HCT116 (cell line): ENCODE results near the gene CFAP45. TPM values are rescaled to one million over a fixed set of nuclear protein-coding genes. Genes with fewer than 3 reads are reported as not detected.
A peak's percentile ranks its signal among the peaks of the same experiment; 100 is the strongest.

Experiments
- ATAC-seq: fragments of 200-7000 bp; cut with Tn5 transposase; 2 replicates; pipeline ENCODE4 v1.9.1; 2020; ENCODE audit warnings: mild to moderate bottlenecking, moderate library complexity
- BruUV-seq: library from RNA; stranded (reverse); fragments of 400-500 nt; replicated peaks from 2 replicates; lab custom pipeline; 2021; lab: Mats Ljungman, UMichigan
- CTCF ChIA-PET: fragments of 300-600 bp; sonication (Branson Sonifier 250); formaldehyde crosslinking; loops from one replicate; lab custom pipeline; 2021; ENCODE audit warnings: antibody characterized with exemption; lab: Charles Lee
- POLR2A ChIA-PET: fragments of 300-600, 350-600 bp; sonication (Branson Sonifier 250); formaldehyde crosslinking; loops from one replicate; lab custom pipeline; 2021; ENCODE audit warnings: antibody characterized with exemption; lab: Charles Lee
- RAD21 ChIA-PET, 2 experiments: fragments of 300-600 bp; sonication (Branson Sonifier 250); formaldehyde crosslinking; loops; one replicate each; lab custom pipeline; 2023; ENCODE audit warnings: low total read pairs in 2 of 2; ENCODE audit not compliant: uncharacterized antibody in 2 of 2, unreplicated experiment in 2 of 2, low non-redundant PET in 1 of 2; lab: Charles Lee
- DNase-seq: peaks from one replicate; pipeline ENCODE4 v3.0.0-alpha.2; 2010; ENCODE audit warnings: low read depth, low spot score
- H2AFZ ChIP-seq: fragments of 200-600 bp; shearing (Covaris generic), sonication (generic); 2 replicates; pipeline ENCODE4 v1.6.1; 2017; ENCODE audit warnings: low read depth, mixed run types, mixed read lengths, antibody characterized with exemption, low read length; ENCODE audit not compliant: poor library complexity, severe bottlenecking
- H3K27ac ChIP-seq: 2 replicates; pipeline ENCODE4 v1.5.1; 2012; ENCODE audit warnings: low read depth, low read length
- H3K27me3 ChIP-seq: fragments of 200-600 bp; sonication (generic); 2 replicates; pipeline ENCODE4 v1.6.1; 2016; ENCODE audit warnings: mixed run types, low read length, mixed read lengths; ENCODE audit not compliant: insufficient read depth
- H3K36me3 ChIP-seq, 2 experiments: fragments of 200-500 bp in 1 of 2; fragments of 200-600 bp in 1 of 2; sonication (Bioruptor generic) in 1 of 2; sonication (generic) in 1 of 2; 2 replicates each; pipeline versions ENCODE4 v1.5.1 to v1.6.1; 2014 to 2016; ENCODE audit warnings: low read length in 2 of 2, inconsistent platforms in 1 of 2, mixed read lengths in 1 of 2, mixed run types in 1 of 2; ENCODE audit not compliant: insufficient read depth in 2 of 2, control insufficient read depth in 1 of 2
- H3K4me1 ChIP-seq, 2 experiments: fragments of 200-600 bp in 1 of 2; sonication (generic) in 1 of 2; 2 replicates each; pipeline versions ENCODE4 v1.5.1 to v1.6.1; 2012 to 2017; ENCODE audit warnings: low read length in 2 of 2, inconsistent platforms in 1 of 2, mild to moderate bottlenecking in 1 of 2, mixed read lengths in 1 of 2, mixed run types in 1 of 2, moderate library complexity in 1 of 2; ENCODE audit not compliant: insufficient read depth in 2 of 2, control insufficient read depth in 1 of 2
- H3K4me2 ChIP-seq: fragments of 200-600 bp; sonication (generic); 2 replicates; pipeline ENCODE4 v1.6.1; 2017; ENCODE audit warnings: mixed run types, low read length, mixed read lengths
- H3K4me3 ChIP-seq, 2 experiments: fragments of 200-600 bp in 1 of 2; sonication (generic) in 1 of 2; replicated peaks in 1 of 2; 2 replicates each; pipeline ENCODE4 v1.5.1; 2011 to 2016; ENCODE audit warnings: low read length in 2 of 2, control low read depth in 1 of 2, low read depth in 1 of 2, mild to moderate bottlenecking in 1 of 2, mixed read lengths in 1 of 2, mixed run types in 1 of 2
- H3K79me2 ChIP-seq: fragments of 200-600 bp; sonication (generic); 2 replicates; pipeline ENCODE4 v1.6.1; 2017; ENCODE audit warnings: mild to moderate bottlenecking, mixed run types, low read length, moderate library complexity, mixed read lengths; ENCODE audit not compliant: insufficient read depth
- H3K9ac ChIP-seq: fragments of 200-600 bp; sonication (generic); 2 replicates; pipeline ENCODE4 v1.6.1; 2016; ENCODE audit warnings: low read length, mixed read lengths
- H3K9me2 ChIP-seq: fragments of 200-600 bp; sonication (generic), shearing (Covaris generic); 2 replicates; pipeline ENCODE4 v1.6.1; 2017; ENCODE audit warnings: mixed run types, mild to moderate bottlenecking, moderate library complexity; ENCODE audit not compliant: insufficient read depth
- H3K9me3 ChIP-seq, 2 experiments: fragments of 200-500 bp in 1 of 2; fragments of 200-600 bp in 1 of 2; sonication (Bioruptor generic) in 1 of 2; sonication (generic) in 1 of 2; 2 replicates each; pipeline ENCODE4 v1.6.1; 2014 to 2017; ENCODE audit warnings: low read length in 2 of 2, mixed read lengths in 2 of 2, inconsistent platforms in 1 of 2, low read depth in 1 of 2, mild to moderate bottlenecking in 1 of 2, mixed run types in 1 of 2, moderate library complexity in 1 of 2; ENCODE audit not compliant: control insufficient read depth in 1 of 2, insufficient read depth in 1 of 2
- H4K20me1 ChIP-seq: fragments of 200-600 bp; sonication (generic), shearing (Covaris generic); 2 replicates; pipeline ENCODE4 v1.6.1; 2017; ENCODE audit warnings: mixed run types, mild to moderate bottlenecking, moderate library complexity; ENCODE audit not compliant: insufficient read depth
- ATF3 ChIP-seq: IDR thresholded peaks from 2 replicates; pipeline ENCODE4 v1.6.1; 2012
- CBX3 ChIP-seq: IDR thresholded peaks from 2 replicates; pipeline ENCODE4 v1.6.1; 2012; ENCODE audit warnings: low read depth
- EZH2phosphoT487 ChIP-seq: fragments of 200-600 bp; IDR thresholded peaks from 2 replicates; pipeline ENCODE4 v1.6.1; 2018; ENCODE audit warnings: antibody characterized with exemption, borderline replicate concordance
- JUND ChIP-seq: IDR thresholded peaks from 2 replicates; pipeline ENCODE4 v1.6.1; 2012
- POLR2A ChIP-seq: IDR thresholded peaks from 2 replicates; pipeline ENCODE4 v1.7.0; 2011; ENCODE audit warnings: borderline replicate concordance; ENCODE audit not compliant: insufficient read depth, insufficient read length; ENCODE audit errors: extremely low read depth
- REST ChIP-seq: IDR thresholded peaks from 2 replicates; pipeline ENCODE4 v1.6.1; 2012; ENCODE audit warnings: low read depth
- SIN3A ChIP-seq: IDR thresholded peaks from 2 replicates; pipeline ENCODE4 v1.6.1; 2012; ENCODE audit warnings: low read depth
- SP1 ChIP-seq: IDR thresholded peaks from 2 replicates; pipeline ENCODE4 v1.6.1; 2012; ENCODE audit warnings: low read depth
- TCF7L2 ChIP-seq: IDR thresholded peaks from 2 replicates; pipeline ENCODE4 v1.7.0; 2011; ENCODE audit warnings: borderline replicate concordance, inconsistent platforms; ENCODE audit not compliant: insufficient read depth, insufficient read length; ENCODE audit errors: extremely low read depth
- YY1 ChIP-seq: IDR thresholded peaks from 2 replicates; pipeline ENCODE4 v1.6.1; 2011; ENCODE audit warnings: low read length, low read depth, moderate library complexity, mild to moderate bottlenecking; ENCODE audit not compliant: insufficient replicate concordance; ENCODE audit errors: extremely low read depth
- ZBTB33 ChIP-seq: IDR thresholded peaks from 2 replicates; pipeline ENCODE4 v1.6.1; 2011; ENCODE audit warnings: mild to moderate bottlenecking, low read length, moderate library complexity; ENCODE audit not compliant: insufficient replicate concordance; ENCODE audit errors: extremely low read depth
- intact Hi-C: fragments of 100-400 bp; cut with micrococcal nuclease; formaldehyde crosslinking; loops from 2 replicates; pipeline ENCODE4 v1.10.0; 2022
- total RNA-seq: library from RNA; stranded (reverse); gene quantifications from one replicate; pipeline ENCODE4 v1.2.1, GENCODE V29; 2021; ENCODE audit not compliant: unreplicated experiment

The CFAP45 gene
- total RNA-seq, 1 experiment from 2014 or later: 0.59 TPM

- intact Hi-C loops: no loop called here
- H3K27ac ChIP-seq: no peak overlapping the region
- H3K36me3 ChIP-seq: no peaks in the 10 kb centered on the region
- ChIA-PET RAD21 (no interaction called here), POLR2A (interaction anchor here (0.6 to 1.4 kb wide), 2 partner anchors 12 to 79 kb away, joined by 3 read pairs; no protein-coding TSS in a partner anchor), CTCF (interaction anchor here (1.3 kb wide), 1 partner anchor 58 kb away, joined by 4 read pairs; no protein-coding TSS in a partner anchor)
- no peaks in the 10 kb centered on the region for H3K79me2 ChIP-seq
- no peaks in the 10 kb centered on the region for H3K27me3 ChIP-seq
- no TSS peak for BruUV-seq
- H3K4me3 ChIP-seq: no peak overlapping the region
- no peak overlapping the region for H3K9ac ChIP-seq
- H3K4me1 ChIP-seq: peaks cover 21 to 32% of the 10 kb centered on the region in 2 experiments
- ATAC-seq: no peak
- H3K4me2 ChIP-seq: peak overlapping the region; percentile 62
- no peak overlapping the region for H2AFZ ChIP-seq
- no peaks in the 10 kb centered on the region for H3K9me2 ChIP-seq
- H4K20me1 ChIP-seq: no peaks in the 10 kb centered on the region
- DNase-seq: no peak
- H3K9me3 ChIP-seq: no peaks in the 10 kb centered on the region
- TF ChIP-seq POLR2A: no peak
- TF ChIP-seq EZH2phosphoT487: no peak
- no peak for TF ChIP-seq ZBTB33
- no peak for TF ChIP-seq ATF3
- TF ChIP-seq CBX3: no peak
Observed at GRCh38 chr1:159856576-159856975, 43.4 kb downstream of the CFAP45 start.

GRCh38 chr1:159855709-159856108 is 44.3 kb downstream of the CFAP45 start:
- DNase-seq: no peak
- Histone ChIP-seq H3K4me2 (peak overlapping the region; percentile 96), H3K27me3 (no peaks in the 10 kb centered on the region), H3K4me3 (peak overlapping the region in 1 of 2 experiments; percentile 74; a peak in 1 of 4 replicates), H3K36me3 (no peaks in the 10 kb centered on the region), H3K9ac (no peak overlapping the region), H4K20me1 (no peaks in the 10 kb centered on the region), H2AFZ (no peak overlapping the region), H3K27ac (no peak overlapping the region; the same call in 1 of the 2 replicates), H3K9me2 (no peaks in the 10 kb centered on the region), H3K4me1 (peaks cover 21 to 32% of the 10 kb centered on the region in 2 experiments), H3K79me2 (no peaks in the 10 kb centered on the region), H3K9me3 (no peaks in the 10 kb centered on the region)
- CTCF ChIA-PET: no interaction called here
- ATAC-seq: no peak
- intact Hi-C loops: loop anchor here (2.0 kb wide), 1 partner anchor 35 kb away; no protein-coding TSS in a partner anchor
- POLR2A ChIA-PET: interaction anchor here (0.7 to 1.4 kb wide), 2 partner anchors 13 to 14 kb away, joined by 3 read pairs; no protein-coding TSS in a partner anchor
- RAD21 ChIA-PET: no interaction called here
- BruUV-seq: no TSS peak
- TF ChIP-seq CBX3: no peak
- no peak for TF ChIP-seq SIN3A
- TF ChIP-seq SP1: no peak
- TF ChIP-seq JUND: no peak
- TF ChIP-seq ZBTB33: no peak
- no peak for TF ChIP-seq REST
- no peak for TF ChIP-seq YY1
- no peak for TF ChIP-seq TCF7L2
